Activated CD4-positive, alpha-beta T cell treated with anti-CD3 and anti-CD28 coated beads, Interleukin-2, amount 10 ng/mL, durations not matched to agents 7 days and 5 days (primary cell): ENCODE measurements around the gene MAN1B1. TPM values are rescaled to one million over a fixed set of nuclear protein-coding genes. Genes with fewer than 3 reads are reported as not detected.

ENCODE experiments used
- CTCF ChIA-PET: fragments of 350-600 bp; sonication (Branson Sonifier 250); formaldehyde crosslinking; loops from one replicate; lab custom pipeline; 2021; ENCODE audit warnings: antibody characterized with exemption; lab: Charles Lee
- POLR2A ChIA-PET: fragments of 350-600 bp; sonication (Branson Sonifier 250); formaldehyde crosslinking; loops from one replicate; lab custom pipeline; 2021; ENCODE audit warnings: antibody characterized with exemption; lab: Charles Lee
- DNase-seq: peaks from one replicate; pipeline ENCODE4 v3.0.0-alpha.2; 2020
- H3K27ac Mint-ChIP-seq: one replicate; pipeline ENCODE4 v1.8.0; 2021; ENCODE audit warnings: mild to moderate bottlenecking, moderate library complexity, mixed read lengths
- H3K27me3 Mint-ChIP-seq: one replicate; pipeline ENCODE4 v1.8.0; 2021; ENCODE audit warnings: mixed read lengths
- H3K36me3 Mint-ChIP-seq: one replicate; pipeline ENCODE4 v1.8.0; 2021; ENCODE audit warnings: low read depth, mixed read lengths
- H3K4me1 Mint-ChIP-seq: one replicate; pipeline ENCODE4 v1.8.0; 2021; ENCODE audit warnings: mixed read lengths
- H3K4me3 Mint-ChIP-seq: one replicate; pipeline ENCODE4 v1.8.0; 2021; ENCODE audit warnings: mild to moderate bottlenecking, moderate library complexity, mixed read lengths
- H3K9me3 Mint-ChIP-seq: one replicate; pipeline ENCODE4 v1.8.0; 2021; ENCODE audit warnings: mixed read lengths
- total RNA-seq, 2 experiments: library from RNA; stranded (reverse); gene quantifications; one replicate each; pipeline ENCODE4 v1.2.3, GENCODE V29; 2021

Gene MAN1B1
- total RNA-seq, 2 experiments from 2014 or later: 43.0 to 55.0 TPM

DNA sequence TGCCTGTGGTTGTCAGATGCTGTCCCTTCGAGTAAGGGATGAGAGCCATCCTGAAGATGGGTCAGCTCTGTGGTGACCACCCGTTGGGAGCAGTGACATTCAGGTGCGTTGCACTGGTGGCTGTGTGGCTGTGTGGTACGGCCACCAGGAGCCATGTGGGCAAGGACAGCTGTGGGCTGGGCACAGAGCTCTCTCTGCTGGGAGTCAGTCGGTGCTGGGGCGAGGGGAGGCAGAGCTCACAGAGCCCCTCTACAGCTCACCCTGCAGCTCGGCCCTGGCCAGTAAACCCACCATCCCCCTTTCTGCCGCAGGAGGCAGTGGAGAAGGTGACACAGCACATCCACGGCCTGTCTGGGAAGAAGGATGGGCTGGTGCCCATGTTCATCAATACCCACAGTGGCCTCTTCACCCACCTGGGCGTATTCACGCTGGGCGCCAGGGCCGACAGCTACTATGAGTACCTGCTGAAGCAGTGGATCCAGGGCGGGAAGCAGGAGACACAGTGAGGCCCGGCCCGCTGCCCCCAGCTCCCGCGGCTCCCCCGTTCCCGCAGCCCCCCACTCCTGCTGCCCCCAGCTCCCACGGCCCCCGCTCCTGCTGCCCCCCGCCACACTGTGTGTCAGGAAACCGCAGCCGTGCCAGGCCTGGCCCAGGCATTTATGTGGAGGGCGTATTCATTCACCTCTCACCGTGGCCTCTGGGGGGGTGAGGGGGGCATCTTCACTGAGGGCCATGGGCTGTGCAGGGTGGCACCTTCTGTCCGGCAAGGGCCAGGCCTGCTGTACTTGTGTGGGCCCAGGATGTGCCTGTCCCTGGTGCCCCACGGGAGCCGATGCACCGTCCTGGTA is 19.3 kb downstream of the MAN1B1 start:
- ChIA-PET CTCF (interaction anchor here (1.2 to 2.4 kb wide), 6 partner anchors 10 to 26 kb away, joined by 3 to 9 read pairs (median 4); no protein-coding TSS in a partner anchor), POLR2A (no interaction called here)
- no peak overlapping the region for H3K4me3 Mint-ChIP-seq
- no peaks in the 10 kb centered on the region for H3K27me3 Mint-ChIP-seq
- H3K9me3 Mint-ChIP-seq: peaks cover 3% of the 10 kb centered on the region
- H3K4me1 Mint-ChIP-seq: peaks cover 1% of the 10 kb centered on the region
- DNase-seq: no peak
- no peak overlapping the region for H3K27ac Mint-ChIP-seq
- peaks cover 7% of the 10 kb centered on the region for H3K36me3 Mint-ChIP-seq

DNA sequence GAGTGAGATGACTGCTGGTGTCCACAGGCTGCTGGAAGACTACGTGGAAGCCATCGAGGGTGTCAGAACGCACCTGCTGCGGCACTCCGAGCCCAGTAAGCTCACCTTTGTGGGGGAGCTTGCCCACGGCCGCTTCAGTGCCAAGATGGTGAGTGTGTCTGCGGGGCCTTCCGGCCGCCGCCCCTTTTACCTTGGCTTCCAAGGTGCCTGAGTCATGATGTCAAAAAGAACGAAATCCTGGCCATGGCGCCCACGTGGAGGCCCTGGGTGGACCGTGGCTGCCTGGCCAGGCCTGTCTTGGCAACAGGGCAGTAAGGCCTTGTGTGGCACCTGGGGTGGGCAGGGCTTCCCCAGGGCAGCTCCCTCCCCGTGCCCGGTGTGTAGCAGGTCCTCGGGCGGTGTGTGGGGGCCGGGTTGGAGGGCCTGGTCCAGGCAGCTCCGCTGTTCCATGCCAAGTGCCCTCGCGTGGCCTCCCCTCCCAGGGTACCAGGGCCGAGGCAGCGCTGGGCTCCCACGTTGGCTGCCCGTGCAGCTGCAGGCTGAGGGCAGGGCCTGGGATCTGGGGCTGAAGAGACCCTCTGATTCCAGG is 20.0 kb downstream of the MAN1B1 start:
- Mint-ChIP-seq H3K27me3 (no peaks in the 10 kb centered on the region), H3K4me3 (no peak overlapping the region), H3K27ac (no peak overlapping the region), H3K36me3 (peaks cover 10% of the 10 kb centered on the region), H3K9me3 (peaks cover 3% of the 10 kb centered on the region), H3K4me1 (peaks cover 1% of the 10 kb centered on the region)
- no peak for DNase-seq
- CTCF ChIA-PET: interaction anchor here (0.7 to 2.4 kb wide), 5 partner anchors 11 to 100 kb away, joined by 3 to 8 read pairs (median 3); no protein-coding TSS in a partner anchor
- POLR2A ChIA-PET: interaction anchor here (0.6 to 0.9 kb wide), 2 partner anchors 11 to 188 kb away, joined by 3 read pairs; no protein-coding TSS in a partner anchor

DNA sequence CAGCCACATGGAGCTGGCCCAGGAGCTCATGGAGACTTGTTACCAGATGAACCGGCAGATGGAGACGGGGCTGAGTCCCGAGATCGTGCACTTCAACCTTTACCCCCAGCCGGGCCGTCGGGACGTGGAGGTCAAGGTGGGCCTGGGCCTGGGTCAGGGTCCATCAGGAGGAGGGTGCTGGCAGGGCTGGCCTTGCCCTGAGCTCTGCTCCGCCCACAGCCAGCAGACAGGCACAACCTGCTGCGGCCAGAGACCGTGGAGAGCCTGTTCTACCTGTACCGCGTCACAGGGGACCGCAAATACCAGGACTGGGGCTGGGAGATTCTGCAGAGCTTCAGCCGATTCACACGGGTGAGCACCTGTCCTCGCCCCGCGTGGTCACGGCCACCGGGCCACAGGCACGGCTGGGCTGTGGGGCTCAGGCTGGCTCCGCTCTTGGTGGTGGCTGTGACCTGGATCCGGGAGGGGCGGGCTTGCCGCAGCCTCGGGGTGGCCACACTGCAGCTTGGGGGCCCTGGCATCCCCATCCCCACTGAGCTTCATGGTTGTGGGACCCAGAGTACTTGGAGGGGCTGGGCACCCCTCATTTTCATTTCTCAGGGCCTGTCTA is 20.6 kb downstream of the MAN1B1 start:
- Mint-ChIP-seq H3K27me3 (no peaks in the 10 kb centered on the region), H3K36me3 (peaks cover 10% of the 10 kb centered on the region), H3K4me3 (no peak overlapping the region), H3K9me3 (peaks cover 3% of the 10 kb centered on the region), H3K27ac (no peak overlapping the region), H3K4me1 (peaks cover 1% of the 10 kb centered on the region)
- POLR2A ChIA-PET: interaction anchor here (0.6 to 0.9 kb wide), 2 partner anchors 12 to 187 kb away, joined by 3 read pairs; no protein-coding TSS in a partner anchor
- CTCF ChIA-PET: interaction anchor here (0.7 to 2.4 kb wide), 4 partner anchors 12 to 100 kb away, joined by 3 to 8 read pairs (median 3); no protein-coding TSS in a partner anchor
- DNase-seq: no peak

DNA sequence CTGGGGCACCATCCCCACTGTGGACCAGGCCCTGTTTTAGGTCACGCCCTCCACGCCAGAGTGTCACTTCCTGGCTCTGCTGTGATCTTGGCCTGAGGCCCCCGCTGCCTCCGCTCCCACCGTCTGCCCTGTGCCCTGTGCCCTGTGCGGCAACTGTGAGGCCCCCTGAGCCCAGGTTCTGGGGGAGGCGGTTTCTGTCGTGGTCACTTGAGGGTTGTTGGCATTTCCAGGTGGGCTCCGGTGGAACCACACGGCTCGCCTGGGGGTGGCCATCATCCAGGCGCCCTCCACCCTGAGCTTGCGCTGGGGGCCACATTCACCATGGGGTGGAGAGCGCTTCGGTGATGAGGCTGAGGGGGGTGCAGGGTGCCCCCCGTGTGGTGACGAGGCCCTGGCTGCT is 21.2 kb downstream of the MAN1B1 start:
- no peak for DNase-seq
- ChIA-PET CTCF (interaction anchor here (1.4 to 2.4 kb wide), 2 partner anchors 13 to 28 kb away, joined by 3 to 8 read pairs; no protein-coding TSS in a partner anchor), POLR2A (no interaction called here)
- Mint-ChIP-seq H3K4me3 (no peak overlapping the region), H3K9me3 (peaks cover 3% of the 10 kb centered on the region), H3K36me3 (peaks cover 12% of the 10 kb centered on the region), H3K4me1 (peaks cover 3% of the 10 kb centered on the region), H3K27ac (no peak overlapping the region), H3K27me3 (no peaks in the 10 kb centered on the region)

DNA sequence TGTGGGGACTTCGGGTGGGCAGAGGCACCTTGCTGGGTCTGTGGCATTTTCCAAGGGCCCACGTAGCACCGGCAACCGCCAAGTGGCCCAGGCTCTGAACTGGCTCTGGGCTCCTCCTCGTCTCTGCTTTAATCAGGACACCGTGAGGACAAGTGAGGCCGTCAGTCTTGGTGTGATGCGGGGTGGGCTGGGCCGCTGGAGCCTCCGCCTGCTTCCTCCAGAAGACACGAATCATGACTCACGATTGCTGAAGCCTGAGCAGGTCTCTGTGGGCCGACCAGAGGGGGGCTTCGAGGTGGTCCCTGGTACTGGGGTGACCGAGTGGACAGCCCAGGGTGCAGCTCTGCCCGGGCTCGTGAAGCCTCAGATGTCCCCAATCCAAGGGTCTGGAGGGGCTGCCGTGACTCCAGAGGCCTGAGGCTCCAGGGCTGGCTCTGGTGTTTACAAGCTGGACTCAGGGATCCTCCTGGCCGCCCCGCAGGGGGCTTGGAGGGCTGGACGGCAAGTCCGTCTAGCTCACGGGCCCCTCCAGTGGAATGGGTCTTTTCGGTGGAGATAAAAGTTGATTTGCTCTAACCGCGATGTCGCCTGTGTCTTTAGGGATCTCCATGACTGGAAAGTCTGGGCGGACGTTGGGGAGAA is 21.9 kb downstream of the MAN1B1 start:
- Mint-ChIP-seq H3K27me3 (no peaks in the 10 kb centered on the region), H3K36me3 (peaks cover 13% of the 10 kb centered on the region), H3K9me3 (peaks cover 3% of the 10 kb centered on the region), H3K4me3 (no peak overlapping the region), H3K27ac (no peak overlapping the region), H3K4me1 (peaks cover 8% of the 10 kb centered on the region)
- no peak for DNase-seq
- POLR2A ChIA-PET: no interaction called here
- CTCF ChIA-PET: interaction anchor here (0.9 to 2.4 kb wide), 2 partner anchors 13 to 62 kb away, joined by 3 to 8 read pairs; no protein-coding TSS in a partner anchor

DNA sequence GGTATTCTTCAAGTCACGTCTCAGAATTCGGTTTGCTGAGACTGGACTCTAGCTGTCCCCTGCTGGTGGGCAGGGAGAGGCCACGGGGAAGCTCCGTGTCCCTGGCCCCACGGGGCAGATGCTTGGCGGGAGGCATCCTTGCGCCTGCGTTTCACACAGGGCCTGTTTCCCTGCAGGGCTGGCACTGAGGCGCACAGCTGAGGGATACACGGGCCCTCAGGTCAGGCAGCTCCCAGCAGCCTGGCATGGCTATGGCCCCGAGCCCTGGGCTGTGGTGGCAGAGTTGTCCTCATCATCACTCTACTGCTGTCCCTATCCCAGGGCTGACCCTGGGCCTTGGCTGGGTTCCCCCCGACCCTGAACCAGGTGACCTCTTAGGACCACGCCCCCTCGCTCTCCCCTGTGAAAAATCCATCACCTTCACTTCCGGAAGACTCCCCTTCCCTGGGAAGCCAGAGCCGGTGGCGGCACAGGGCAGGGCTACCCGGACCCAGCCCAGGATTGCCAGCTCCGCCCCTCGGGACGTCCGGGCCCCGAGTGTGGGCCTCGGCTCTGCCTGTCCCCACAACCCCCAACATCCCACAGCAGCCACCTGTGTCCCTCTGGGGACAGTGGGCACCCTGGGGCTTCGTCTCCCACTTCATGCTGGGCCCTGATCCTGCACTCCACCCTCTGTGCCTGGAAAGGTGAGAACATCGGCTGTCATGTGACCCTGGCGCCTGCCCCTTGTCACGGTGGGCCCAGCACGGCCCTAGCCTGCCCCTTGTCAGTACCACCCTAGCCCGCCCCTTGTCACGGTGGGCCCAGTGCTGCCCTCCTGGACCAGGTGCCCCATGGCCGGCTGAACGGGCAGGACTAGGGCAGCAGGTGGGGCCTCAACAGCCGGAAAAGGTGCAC is 22.7 kb downstream of the MAN1B1 start:
- POLR2A ChIA-PET: no interaction called here
- H3K36me3 Mint-ChIP-seq: peaks cover 13% of the 10 kb centered on the region
- peaks cover 1% of the 10 kb centered on the region for H3K9me3 Mint-ChIP-seq
- no peak for DNase-seq
- H3K27me3 Mint-ChIP-seq: no peaks in the 10 kb centered on the region
- CTCF ChIA-PET: interaction anchor here (0.5 to 0.9 kb wide), 2 partner anchors 63 to 443 kb away, joined by 3 read pairs; no protein-coding TSS in a partner anchor
- H3K27ac Mint-ChIP-seq: no peak overlapping the region
- H3K4me1 Mint-ChIP-seq: peaks cover 8% of the 10 kb centered on the region
- no peak overlapping the region for H3K4me3 Mint-ChIP-seq

DNA sequence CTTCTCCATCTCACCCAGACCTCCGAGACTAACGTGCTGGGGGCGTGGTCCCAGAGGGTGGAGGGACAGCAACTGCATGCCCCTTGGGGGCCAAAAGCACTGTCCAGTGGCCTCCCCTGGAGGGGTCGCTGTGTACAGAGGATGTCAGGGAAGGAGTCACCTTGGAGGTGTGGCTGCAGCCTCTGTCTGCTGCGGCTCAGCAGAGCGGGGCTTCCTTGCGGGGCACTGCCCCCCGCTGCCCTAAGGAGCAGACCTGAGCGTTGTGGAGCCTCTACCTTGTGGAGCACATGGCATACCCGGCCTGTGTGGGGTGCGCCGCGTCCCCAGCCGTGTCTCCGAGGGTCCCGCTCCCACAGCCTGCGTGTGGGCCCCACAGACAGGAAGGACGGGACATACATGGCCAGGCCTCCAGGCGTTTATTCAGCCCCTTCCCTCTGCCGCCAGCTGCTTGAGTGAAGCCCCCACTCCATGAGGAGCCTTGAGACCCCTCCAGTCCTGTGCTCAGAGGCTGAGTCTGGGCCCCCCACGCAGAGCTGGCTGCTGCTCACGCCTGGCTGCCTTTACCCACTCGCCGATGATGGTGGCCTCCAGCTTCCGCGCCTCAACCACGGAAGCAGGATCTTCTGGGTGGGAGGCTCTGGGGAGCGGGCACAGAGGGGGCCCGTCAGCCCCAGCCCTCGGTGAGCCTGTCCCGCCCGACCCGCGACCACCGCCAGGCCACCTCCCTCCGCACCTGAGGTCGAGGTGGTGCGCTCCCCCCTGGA is 23.5 kb downstream of the MAN1B1 start:
- ChIA-PET CTCF (interaction anchor here (0.5 kb wide), 1 partner anchor 442 kb away, joined by 3 read pairs; no protein-coding TSS in a partner anchor), POLR2A (no interaction called here)
- Mint-ChIP-seq H3K4me1 (peaks cover 8% of the 10 kb centered on the region), H3K4me3 (no peak overlapping the region), H3K27ac (no peak overlapping the region), H3K27me3 (no peaks in the 10 kb centered on the region), H3K9me3 (no peaks in the 10 kb centered on the region), H3K36me3 (peaks cover 9% of the 10 kb centered on the region)
- DNase-seq: no peak

DNA sequence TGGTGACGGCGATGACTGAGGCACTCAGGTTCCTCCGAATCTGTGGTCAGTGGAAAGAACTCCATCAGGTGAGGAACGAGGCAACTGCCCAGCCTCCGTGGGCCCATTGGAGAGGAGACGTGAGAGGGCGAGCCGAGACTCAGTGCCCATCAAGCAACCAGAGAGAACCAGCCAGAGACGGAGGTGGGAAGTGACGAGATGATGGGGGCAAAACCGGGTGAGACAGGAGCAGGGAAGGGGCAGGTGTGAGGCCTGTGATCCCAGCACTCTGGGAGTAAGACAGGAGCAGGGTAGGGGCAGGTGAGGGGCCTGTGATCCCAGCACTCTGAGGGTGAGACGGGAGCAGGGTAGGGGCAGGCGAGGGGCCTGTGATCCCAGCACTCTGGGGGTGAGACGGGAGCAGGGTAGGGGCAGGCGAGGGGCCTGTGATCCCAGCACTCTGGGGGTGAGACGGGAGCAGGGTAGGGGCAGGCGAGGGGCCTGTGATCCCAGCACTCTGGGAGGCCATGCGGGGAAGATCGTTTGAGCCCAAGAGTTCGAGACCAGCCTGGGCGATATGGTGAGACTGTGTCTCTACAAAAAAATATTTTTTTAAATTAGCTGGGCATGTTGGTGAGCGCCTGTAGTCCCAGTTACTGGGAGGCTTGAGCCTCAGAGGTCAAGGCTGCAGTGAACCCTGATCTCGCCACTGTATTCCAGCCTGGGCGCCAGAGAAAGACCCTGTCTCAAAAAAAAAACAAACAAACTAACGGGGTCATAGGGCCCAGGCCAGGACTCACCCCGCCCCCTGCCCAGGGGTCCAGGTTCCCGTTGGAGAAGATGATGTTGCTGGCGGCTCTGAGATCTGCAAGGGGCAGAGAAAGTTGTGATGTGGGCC is 24.4 kb downstream of the MAN1B1 start:
- no peaks in the 10 kb centered on the region for H3K9me3 Mint-ChIP-seq
- no peak for DNase-seq
- no peaks in the 10 kb centered on the region for H3K27me3 Mint-ChIP-seq
- H3K27ac Mint-ChIP-seq: no peak overlapping the region
- CTCF ChIA-PET: no interaction called here
- peaks cover 8% of the 10 kb centered on the region for H3K36me3 Mint-ChIP-seq
- H3K4me1 Mint-ChIP-seq: peaks cover 8% of the 10 kb centered on the region
- H3K4me3 Mint-ChIP-seq: no peak overlapping the region
- POLR2A ChIA-PET: no interaction called here

DNA sequence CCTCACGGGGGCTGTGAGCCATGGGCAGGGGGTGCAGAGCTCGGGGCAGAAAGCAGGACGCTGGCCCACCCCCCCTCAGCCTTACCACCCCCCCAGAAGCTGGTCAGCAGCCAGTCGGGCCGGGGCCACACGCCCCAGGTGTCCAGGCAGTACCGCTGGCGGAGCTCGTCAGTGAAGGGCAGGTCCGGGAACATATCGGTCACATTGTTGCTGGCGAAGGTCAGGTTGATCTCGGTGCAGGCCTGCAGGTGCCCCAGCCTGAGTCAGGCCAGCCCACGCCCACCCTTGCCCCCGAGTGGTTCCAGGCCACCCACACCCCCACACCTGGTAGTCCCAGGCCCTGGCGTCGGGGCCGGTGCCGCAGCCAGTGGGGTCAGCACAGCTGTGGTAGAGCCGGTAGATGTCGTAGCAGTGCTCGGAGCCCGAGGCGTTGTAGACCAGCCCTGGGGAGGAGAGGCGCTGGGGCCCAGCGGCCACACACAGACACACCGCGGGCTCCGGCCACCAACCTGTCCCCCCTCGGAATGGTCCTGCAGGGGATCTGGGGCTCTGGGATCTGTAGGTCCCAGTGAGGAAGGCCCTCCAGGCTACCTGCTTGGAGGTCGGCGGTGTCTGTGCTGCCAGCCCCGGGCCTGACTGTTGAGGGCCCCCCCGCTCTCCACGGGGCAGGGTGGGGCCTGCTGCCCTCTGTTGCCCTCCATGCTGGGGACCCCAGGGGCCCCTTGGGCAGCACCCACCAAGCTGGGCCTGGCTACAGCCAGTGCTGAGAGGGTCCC is 25.2 kb downstream of the MAN1B1 start:
- Mint-ChIP-seq H3K27ac (no peak overlapping the region), H3K27me3 (no peaks in the 10 kb centered on the region), H3K4me1 (peaks cover 8% of the 10 kb centered on the region), H3K36me3 (peaks cover 8% of the 10 kb centered on the region), H3K4me3 (no peak overlapping the region), H3K9me3 (no peaks in the 10 kb centered on the region)
- POLR2A ChIA-PET: no interaction called here
- CTCF ChIA-PET: interaction anchor here (1.9 kb wide), 1 partner anchor 116 kb away, joined by 6 read pairs; the partner anchor contains the start of gene RNF224
- DNase-seq: no peak
